ENCODE results near the gene RAB2B.

The RAB2B gene
- long read RNA-seq, donor 1, partial matches to known transcripts, result 0 of 2 reads
- long read RNA-seq, donor 1, other reads (novel, unspliced or antisense), result 0 of 2 reads
- long read RNA-seq, donor 2, partial matches to known transcripts, result 9 of 9 reads
- long read RNA-seq, donor 2, other reads (novel, unspliced or antisense), result 0 of 9 reads
- long read RNA-seq, donor 3, partial matches to known transcripts, result 0 of 4 reads
- long read RNA-seq, donor 3, other reads (novel, unspliced or antisense), result 0 of 4 reads
- long read RNA-seq, donor 4, transcript RAB2B-201 (8 exons, 2,928 nt), result major isoform, 6 of 7 reads
- long read RNA-seq, donor 4, partial matches to known transcripts, result 0 of 7 reads
- long read RNA-seq, donor 4, other reads (novel, unspliced or antisense), result 0 of 7 reads
- long read RNA-seq, donor 5, partial matches to known transcripts, result 0 of 2 reads
- long read RNA-seq, donor 5, other reads (novel, unspliced or antisense), result 0 of 2 reads
- long read RNA-seq, donor 6, partial matches to known transcripts, result 0 of 4 reads
- long read RNA-seq, donor 6, other reads (novel, unspliced or antisense), result 0 of 4 reads
- long read RNA-seq, donor 7, result 0 reads
- long read RNA-seq, donor 8, transcript RAB2B-201 (8 exons, 2,928 nt), result major isoform, 7 of 8 reads
- long read RNA-seq, donor 8, partial matches to known transcripts, result 0 of 8 reads
- long read RNA-seq, donor 8, other reads (novel, unspliced or antisense), result 0 of 8 reads

DNA sequence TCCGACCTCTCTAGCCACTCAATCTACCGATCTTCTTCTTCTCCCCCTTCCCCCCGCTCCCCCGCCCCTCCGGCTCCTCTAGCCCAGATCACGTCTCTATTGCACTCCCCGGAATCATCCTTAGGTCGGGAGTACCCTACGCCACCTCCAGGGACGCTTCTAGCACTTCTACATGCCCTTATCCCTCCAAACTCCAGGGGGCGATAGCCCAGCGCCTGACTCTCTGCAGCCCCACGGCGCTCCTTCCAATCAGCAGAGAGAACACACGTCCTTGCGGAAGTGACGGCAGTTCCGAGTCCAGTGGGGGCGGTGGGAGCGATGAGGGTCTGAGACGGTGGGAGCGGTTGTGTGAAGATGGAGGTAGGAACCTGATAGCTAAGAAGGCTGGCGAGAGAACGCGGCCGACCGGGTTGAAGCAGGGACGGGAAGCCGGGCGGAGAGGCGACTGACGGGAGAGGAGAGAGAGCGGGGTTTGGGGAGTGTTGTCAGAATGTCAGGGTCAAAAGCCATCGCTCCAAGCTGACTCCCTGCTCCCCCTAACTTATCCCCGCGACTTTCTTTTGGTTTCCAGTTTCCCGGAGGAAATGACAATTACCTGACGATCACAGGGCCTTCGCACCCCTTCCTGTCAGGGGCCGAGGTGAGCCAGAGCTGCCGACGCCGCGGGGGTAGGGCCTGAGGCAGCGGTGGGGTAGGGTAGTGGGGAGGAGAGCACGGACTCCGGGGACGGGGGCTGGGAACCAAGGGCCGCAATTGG is at the start of gene RAB2B, which contains the start of gene TOX4:
Gene RAB2B (minus strand): TSS at position 35 of the 757 bp plus-strand sequence. CDS start 87 bp downstream, outside the sequence.
Gene TOX4 (plus strand): TSS at position 271 of the 757 bp plus-strand sequence. CDS start 84 bp downstream, at position 355.
- DNase-seq, result peak; percentile 88

DNA sequence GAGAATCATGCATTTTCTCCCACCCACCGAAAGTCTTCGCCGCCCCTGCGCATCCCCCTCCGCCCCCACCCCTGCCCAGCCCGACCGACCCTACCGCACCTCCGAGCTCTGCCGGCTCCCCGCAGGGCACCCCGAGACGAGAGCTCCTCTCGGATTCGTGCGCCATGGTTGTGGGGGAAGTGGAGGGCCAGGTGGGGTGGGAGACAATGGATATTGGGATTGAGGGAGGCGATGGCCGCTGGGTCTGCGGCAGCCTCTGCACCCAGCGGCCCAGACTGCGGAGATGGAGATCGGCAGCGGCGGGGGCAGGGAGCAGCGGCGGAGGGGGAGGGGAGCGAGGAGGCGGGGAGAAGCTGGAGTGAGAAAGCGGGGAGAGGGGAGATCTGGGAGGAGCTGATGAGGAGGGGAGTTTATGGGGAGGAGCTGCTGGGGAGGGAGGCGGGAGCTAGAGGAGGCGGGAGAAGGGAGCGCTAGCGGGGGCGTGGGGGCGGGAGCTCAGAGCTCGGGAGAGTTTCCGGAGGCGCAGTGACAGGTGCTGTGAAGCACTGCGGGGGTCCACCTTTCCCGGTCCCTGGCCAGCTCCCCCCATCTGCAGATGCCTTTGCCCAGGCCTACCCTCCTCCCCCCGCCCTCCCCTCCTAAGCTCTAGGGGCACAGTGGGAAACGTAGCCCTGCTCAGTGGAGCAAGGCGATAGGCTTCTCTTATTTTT is 49.4 kb upstream of the RAB2B start, which contains the start of gene SALL2:
Gene SALL2 (minus strand): TSS at position 385 of the 710 bp plus-strand sequence. CDS start 219 bp downstream, at position 166.
- DNase-seq, result peak; percentile 64

DNA sequence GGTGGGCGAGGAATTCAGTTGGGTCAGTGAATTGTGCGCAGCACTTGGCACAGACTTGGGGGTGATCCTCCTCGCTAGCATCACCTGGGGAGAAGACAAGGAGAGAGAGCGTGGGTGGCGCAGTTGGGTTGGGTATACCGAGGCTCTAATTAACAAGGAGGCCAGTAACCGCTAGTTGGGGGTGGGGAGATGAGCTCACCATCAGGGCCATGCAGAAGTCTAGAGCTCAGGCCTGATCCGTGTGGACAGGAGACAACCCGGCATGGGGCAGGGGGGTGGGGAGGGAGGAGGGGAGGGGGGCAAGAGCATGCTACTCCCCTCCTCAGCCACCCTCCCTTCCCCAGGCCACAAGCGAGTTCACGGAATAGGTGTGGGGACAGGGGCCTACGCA is 48.8 kb upstream of the RAB2B start:
- DNase-seq, result peak; percentile 32

DNA sequence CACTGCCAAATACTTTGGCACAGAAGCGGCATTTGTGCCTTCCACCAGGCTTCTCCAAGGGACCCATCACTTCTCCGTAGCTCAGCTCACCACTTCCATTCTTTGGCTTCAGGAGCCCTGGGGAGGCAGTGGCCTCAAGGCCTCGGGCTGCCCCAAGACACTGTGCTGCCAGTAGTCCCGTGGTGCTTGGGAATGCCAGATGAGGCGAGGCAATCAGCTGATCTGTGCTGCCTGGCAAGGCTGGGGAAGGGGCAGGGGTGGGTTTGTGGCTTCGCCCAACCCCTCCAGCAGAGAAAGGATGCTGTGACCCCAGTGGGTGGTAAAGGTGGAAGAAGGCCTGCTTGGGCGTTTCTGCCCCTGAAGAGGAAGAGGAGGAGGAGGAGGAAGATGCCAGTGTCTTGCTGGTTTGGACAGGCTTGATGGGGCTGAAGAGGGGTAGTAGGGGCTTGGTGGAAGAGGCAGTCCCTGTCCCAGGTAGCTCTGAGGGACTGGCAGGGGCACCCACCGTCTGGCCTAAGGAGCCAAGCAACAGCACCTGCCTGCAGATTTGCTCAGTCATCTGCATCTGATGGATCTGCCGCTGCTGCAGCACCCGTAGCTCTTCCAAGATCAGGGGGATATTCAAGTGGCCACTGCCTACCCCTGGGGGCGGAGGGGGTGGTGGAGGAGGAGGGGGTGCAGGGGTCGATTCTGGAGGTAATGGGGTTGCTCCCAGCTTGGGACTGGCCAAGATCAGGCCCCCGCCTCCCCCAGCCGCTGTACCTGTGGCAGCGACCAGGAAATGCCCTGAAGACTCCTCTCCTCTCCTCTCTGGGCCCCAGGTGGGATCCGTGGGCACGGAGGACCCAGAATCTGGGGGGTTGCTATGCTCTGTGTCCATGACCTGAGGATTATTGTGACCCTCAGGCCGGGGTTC is 48.1 kb upstream of the RAB2B start:
- DNase-seq, result no peak

DNA sequence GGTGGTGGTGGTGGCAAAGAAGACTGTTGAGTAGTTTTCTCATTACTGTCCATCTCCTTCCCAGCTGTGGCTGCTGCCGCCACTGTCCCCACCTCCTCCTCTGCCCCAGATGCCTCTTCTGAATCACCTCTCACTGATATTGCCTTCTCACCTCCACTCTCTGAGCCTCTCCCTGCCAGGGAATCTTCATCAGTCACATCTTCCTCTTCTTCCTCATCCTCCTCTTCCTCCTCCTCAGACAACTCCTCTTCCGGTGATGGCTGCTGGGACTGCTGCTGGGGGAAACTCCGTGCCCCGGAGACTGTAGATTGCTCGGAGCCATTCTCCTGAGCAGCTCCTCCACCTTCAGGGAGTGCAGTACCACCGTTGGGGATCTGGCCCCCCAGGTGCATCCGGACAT is 46.4 kb upstream of the RAB2B start:
- no peak for DNase-seq

DNA sequence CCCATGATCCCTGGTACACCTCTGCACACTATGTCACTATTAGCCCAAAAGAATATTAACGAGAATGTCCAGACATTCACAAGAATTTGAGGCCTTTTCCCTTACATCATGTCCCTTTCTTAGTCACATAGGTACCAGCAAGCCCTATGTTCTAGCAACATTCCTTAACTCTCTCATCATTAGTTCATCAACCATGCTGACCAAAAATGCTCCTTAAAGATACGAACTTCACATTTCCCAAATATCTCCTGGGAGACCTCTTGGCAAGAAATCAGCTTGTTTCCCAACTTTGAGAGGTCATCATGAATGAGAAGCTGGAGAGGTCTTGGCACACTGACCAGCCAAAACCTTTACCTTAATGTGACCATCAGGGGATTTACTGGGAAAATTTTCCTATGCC is 44.7 kb upstream of the RAB2B start:
- no peak for DNase-seq

DNA sequence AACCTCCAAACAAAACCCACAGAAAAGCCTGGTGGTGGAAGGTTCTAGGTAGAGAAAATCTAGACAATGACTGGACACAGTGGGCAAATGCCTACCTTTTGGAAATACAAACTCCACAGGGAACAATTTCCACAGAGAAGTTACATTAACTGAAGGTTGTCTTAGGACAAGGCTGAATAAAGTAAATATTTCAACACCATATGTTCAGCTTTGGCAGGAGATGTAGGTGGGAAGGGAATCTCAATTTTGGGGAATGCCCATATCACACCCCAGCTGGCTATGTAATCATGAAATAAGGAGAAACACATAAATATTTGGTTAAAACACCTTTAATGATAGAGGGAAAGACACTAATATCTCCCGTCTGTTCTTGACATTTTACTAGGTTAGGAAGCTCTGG is 44.0 kb upstream of the RAB2B start:
- no peak for DNase-seq

DNA sequence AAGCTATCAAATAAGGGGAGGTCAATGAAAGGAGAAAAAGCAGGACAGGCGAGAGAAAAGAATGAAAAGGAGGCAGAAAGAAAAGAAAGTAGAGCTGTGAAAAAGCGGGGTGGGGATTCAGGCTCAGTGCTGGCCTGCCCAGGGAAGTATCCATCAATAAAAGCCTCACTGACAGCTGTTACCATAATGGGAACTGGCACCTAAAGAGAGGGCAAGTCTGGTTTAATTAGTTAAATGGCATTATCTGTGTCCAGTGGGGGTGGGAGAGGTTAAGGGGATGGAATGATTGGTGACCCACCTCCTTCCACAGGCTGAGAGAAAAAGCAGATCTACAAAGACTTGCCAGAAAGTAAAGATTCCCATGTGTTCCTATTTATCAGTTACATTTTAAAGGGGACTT is 42.0 kb upstream of the RAB2B start:
- DNase-seq, result no peak

DNA sequence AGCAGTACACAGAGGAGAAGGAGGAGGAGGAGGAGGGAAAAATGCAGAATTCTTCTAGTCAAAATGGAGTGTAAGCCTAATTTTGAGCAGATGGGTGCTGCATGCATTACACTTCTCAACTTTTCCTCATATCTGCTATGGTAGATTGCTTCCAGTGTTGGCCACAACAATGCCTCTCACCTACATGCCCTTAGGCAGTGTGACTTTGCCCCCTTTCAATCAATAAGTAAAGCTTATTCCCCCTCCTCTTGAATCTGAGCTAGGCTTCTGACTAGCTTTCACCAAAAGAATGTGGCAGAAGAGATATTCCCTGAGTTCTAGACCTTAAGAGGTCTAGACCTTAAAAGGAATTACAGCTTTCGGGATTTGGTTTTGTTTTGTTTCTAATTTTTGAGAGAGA is 37.6 kb upstream of the RAB2B start:
- DNase-seq, result no peak

DNA sequence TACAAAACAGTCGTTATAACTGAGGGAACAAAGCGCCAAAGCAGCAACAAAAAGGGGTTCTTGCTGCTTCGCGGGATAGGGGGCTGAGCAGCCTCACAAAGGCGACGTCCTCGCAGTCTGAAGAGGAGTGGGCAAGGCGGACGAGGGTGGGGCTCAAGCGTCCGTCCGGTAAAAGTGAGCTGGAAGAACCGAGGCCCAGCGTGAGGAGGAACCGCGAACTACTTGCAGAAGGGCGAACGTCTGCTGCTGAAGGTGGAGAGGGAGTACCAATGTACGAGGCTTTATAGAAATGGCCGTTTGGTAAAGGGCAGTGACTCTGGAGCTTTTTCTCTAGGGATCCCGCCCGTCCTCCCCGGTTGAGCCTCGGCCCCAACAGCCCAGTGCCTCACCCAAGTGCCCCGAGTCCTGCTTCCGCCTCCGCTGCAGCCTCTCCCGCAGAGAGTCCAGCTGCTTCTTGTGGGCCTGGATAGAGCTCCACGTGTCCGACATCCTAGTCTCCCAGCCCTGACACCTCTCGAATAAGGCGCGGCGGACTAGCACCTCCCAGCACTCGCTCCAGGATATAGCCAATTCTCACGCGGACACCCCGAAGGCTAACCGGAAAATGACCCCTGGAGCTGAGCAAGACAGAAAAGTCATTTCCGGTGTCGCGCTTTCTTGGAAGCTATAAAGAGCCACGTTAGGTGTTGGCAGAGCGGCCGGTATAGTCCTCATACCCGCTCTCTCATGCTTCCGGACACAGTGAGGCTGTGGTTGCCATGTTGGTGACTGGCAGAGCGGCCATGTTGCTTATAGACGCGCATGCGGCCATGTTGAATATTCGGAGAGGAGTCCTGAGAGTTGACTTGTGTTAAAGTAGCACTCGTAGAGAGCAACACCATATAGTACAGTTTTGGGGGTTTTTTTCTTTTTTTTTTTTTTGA is 34.2 kb upstream of the RAB2B start, which contains the start of gene METTL3:
Gene METTL3 (minus strand): TSS at position 606 of the 923 bp plus-strand sequence. CDS start 117 bp downstream, at position 489.
- DNase-seq, result peak; percentile 89

DNA sequence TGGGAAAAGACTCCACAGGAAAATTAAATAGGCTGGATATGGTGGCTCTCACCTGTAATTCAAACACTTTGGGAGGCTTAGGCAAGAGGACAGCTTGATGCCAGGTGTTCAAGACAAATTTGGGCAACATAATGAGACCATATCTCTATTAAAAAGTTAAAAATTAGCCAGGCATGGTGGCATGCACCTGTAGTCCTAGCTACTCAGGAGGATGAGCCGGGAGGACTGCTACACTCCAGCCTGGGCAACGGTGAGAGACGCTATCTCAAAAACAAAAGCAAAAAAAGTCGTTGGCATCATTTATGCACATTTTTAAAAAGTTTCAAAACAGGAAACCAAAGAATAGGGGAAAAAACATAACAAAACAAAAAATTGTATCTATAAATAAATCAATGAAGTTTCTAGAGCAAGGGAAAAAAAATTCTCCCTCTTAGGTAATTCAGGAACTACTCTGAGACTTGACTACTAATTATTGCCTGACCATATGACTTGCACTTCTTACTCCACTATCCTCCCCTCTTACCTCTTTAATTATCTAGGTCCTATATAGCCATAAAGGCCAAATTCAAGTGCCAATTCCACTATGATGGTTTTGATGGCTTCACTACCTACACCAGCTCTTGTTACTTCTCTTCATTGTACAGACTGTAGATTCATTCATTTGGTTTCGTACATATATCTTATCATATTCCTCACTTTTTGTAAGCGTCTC is 32.8 kb upstream of the RAB2B start:
- DNase-seq, result no peak

DNA sequence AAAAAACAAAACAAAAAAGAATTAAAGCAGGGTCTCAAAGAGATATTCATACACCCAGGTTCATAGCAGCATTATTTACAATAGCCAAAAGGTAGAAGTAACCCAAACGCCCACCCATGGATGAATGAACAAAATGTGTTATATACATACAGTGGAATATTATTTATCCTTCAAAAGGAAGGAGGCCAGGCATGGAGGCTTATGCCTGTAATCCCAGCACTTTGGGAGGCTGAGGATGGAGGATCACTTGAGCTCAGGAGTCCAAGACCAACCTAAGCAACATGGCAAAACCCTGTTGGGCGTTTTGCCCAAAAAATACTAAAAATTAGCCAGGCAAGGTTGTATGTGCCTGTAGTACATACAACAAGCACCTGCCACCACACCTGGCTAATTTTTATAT is 29.8 kb upstream of the RAB2B start:
- no peak for DNase-seq

DNA sequence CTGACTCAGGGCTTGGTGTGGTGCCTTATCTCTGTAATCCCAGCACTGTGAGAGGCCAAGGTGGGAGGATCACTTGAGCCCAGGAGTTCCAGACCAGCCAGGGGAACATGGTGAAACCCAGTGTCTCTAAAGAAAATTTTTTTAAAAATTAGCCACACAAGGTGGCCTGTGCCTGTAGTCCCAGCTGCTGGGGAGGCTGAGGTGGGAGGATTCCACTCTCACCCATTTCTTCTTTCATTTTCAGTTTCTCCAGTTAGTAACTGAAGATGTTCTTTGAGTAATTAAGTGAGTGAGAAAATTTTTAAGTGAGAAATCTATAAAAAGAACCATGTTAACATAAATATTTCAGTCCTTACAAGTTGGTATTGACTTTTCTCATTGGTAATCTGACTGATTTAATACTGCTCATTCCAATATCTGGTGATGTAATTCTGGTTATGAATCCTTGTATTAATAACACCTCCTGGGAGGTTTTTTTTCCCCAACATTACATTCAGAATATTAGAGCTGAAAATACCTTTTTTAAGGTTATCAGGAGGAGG is 28.3 kb upstream of the RAB2B start:
- no peak for DNase-seq

DNA sequence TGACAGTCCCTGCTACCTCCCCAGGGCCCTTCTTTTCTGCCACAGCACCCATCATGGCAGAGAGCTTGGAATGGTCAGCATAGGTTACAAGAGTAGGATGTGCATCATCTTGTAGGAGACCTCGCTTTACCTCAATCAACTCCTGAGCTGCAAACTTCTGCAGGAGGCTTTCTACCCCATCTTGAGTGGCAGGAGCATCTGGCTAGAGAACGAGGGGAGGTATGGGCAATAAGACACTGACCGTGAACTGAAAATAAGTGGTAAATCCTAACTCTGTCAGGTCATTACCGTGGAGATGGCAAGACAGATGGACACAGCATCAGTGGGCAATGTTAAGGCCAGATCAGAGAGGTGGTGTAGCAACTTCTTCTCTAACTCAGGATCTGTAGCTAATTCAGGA is 26.6 kb upstream of the RAB2B start:
- no peak for DNase-seq

DNA sequence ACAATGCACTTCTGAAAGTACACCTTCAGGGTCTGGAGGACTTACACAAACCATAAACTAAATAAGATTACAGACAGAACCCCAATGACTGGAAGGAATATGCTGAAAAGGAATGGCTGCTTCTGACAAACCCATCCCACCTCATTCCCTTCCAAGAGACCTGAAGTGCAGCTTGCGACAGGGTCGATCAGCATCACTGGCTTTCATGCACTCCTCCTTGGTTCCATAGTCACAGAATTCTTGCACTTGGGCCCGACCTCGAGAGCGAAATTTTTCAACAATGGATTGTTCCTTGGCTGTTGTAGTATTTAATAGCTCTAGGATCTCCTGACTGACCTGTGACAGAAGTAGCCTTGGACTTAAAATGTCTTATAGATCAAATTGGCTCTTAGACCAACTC is 24.8 kb upstream of the RAB2B start:
- no peak for DNase-seq

DNA sequence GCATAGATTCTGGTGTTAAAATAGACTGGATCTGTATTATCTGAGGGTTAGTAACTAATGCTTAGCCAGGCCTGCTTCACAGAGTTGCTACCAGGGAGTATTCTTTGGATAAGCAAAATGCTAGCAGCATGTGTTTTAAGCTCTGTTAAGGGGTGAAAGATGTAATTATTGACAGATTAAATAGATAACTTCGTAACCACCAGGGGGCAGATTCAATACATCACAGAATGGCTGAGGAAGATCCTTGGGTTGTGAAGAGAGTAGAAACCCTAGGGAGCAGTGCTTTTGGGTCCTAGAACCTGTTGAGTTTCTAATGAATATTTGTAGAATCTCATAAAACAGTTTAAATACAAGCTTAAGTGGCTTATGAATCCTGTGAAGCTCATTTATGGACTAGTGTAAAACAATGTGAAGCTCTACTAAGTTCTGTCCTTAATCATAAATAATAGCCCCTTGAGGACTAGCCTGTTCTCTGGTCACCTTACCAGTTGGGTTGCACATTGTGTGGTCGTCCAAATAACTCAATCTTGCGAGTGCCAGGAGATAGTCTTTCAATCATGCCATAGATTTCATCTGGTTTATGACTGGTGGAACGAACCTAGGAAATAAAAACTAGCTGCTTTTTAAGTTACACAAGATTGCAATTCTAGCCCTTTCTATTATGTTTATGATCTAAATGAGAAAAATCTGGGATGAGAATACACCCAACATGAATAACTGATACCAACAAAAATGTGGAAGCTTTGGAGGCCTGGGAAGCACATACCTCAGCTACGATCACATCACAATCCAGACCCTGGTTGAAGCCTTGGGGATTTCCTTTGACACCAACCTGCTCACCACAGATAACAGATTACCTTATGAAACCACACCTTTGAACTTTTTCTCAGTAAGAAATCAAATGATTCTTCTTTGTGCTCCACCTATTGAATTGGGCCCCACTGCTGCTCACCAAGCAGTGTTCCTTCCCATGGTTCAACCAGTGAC is 22.1 kb upstream of the RAB2B start:
- DNase-seq, result no peak

DNA sequence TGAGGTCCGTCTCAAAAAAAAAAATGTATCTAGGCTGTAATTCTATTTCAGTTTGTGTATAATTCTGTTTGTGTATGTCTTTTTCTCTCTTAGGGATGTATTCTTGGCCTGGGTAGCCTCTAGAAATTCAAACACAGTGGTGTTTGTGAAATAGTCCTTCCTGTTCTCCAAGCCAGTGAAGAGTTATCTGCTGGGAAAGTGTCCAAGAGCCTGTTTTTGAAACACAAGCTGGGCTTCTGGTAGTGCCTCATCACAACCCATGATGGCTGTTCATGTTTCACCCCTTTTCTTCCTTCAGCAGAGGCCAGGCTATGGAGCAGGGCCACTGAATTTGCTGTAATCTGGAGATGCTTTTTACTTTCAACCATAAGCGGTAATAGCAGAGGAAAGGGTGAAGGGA is 19.7 kb upstream of the RAB2B start:
- DNase-seq, result no peak
